Measurements from ENCODE around the gene CFAP161. TPM values are rescaled to one million over a fixed set of nuclear protein-coding genes. Genes with fewer than 3 reads are reported as not detected.
"Not testable (repeated sequence)": the region's sequence is repeated elsewhere in the genome, so short reads cannot be mapped to it uniquely, and the experiment has no call there.

Gene CFAP161
- total RNA-seq, 2 experiments from 2014 or later = not detected

DNA sequence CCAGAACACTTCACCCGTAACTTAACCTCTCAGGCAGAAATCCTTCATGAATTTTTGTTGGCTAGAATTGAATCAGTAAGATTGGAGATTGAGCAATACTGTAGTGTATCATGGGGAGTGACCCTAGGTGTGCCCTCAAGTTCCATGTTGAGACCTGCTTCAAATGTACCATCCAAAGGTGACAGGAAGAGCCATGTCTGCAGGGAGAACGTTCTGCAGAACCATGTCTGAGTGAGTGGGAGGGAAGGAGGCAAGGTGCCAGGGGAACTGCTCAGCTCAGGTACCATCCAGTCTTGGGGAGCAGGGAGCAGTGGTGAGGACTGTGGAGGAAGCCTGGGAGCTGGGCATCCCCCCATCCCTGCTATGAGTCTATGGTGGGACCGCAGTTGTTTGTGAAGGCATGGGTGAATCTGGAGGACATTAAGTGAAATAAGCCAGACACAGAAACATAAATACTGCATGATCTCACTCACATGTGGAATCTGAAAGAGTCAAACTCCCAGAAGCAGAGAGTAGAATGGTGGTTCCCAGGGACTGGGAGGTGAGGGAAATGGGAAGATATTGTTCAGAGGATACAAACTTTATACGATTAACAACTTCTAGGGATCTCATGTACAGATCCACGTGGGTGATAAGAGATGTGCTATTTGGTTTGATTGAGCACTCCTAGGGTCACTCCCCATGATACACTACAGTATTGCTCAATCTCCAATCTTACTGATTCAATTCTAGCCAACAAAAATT lies 23.3 kb downstream of the CFAP161 start:
- Mint-ChIP-seq H3K9me3 (no peaks in the 10 kb centered on the region), H3K4me3 (no peak overlapping the region), H3K36me3 (ENCODE audit: low read depth) (no peaks in the 10 kb centered on the region), H3K4me1 (ENCODE audit: low read depth) (peaks cover 19% of the 10 kb centered on the region), H3K27me3 (peaks cover 2% of the 10 kb centered on the region), H3K27ac (no peak overlapping the region)
- no peak for DNase-seq
- ATAC-seq = no peak
- TF ChIP-seq CTCF (IDR thresholded peaks at IDR 0.05) = no peak
- CTCF ChIA-PET = interaction anchor here (1.1 to 6.2 kb wide), 5 partner anchors 103 to 253 kb away, joined by 3 to 148 read pairs (median 7); no protein-coding TSS in a partner anchor
- POLR2A ChIA-PET = no interaction called here
- intact Hi-C loops (cut with micrococcal nuclease) = loop anchor here (5.0 kb wide), 1 partner anchor 110 kb away; no protein-coding TSS in a partner anchor

DNA sequence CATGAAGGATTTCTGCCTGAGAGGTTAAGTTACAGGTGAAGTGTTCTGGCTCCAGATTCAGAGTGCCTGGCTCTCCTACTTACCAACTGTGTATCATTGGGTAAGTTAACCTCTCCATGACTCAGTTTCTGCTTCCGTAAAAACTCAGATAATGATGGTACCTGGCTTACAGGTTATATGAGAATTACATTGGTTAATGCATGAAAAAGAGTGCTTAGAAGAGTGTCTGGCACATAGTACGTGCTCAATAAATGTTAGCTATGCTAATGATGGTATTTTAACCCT lies 23.8 kb downstream of the CFAP161 start:
- ATAC-seq (no peak), DNase-seq (no peak)
- H3K36me3 Mint-ChIP-seq (ENCODE audit: low read depth) = no peaks in the 10 kb centered on the region
- POLR2A ChIA-PET = no interaction called here
- TF ChIP-seq CTCF (IDR thresholded peaks at IDR 0.05) = no peak
- H3K27ac Mint-ChIP-seq = no peak overlapping the region
- CTCF ChIA-PET = interaction anchor here (1.1 kb wide), 1 partner anchor 108 kb away, joined by 3 read pairs; no protein-coding TSS in a partner anchor
- intact Hi-C loops (cut with micrococcal nuclease) = loop anchor here (5.0 kb wide), 1 partner anchor 109 kb away; no protein-coding TSS in a partner anchor
- no peaks in the 10 kb centered on the region for H3K9me3 Mint-ChIP-seq
- peaks cover 4% of the 10 kb centered on the region for H3K27me3 Mint-ChIP-seq
- peaks cover 21% of the 10 kb centered on the region for H3K4me1 Mint-ChIP-seq (ENCODE audit: low read depth)
- no peak overlapping the region for H3K4me3 Mint-ChIP-seq

DNA sequence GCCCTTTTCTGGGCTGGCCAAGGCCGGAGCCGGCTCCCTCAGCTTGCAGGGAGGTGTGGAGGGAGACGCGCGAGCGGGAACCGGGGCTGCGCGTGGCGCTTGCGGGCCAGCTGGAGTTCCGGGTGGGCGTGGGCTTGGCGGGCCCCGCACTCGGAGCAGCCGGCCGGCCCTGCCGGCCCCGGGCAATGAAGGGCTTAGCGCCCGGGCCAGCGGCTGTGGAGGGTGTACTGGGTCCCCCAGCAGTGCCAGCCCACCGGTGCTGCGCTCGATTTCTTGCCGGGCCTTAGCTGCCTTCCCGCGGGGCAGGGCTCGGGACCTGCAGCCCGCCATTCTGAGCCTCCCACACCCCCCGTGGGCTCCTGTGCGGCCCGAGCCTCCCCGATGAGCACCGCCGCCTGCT lies 24.5 kb downstream of the CFAP161 start:
- CTCF ChIA-PET = interaction anchor here (1.1 kb wide), 1 partner anchor 107 kb away, joined by 3 read pairs; no protein-coding TSS in a partner anchor
- POLR2A ChIA-PET; DNase-seq; H3K4me3 Mint-ChIP-seq; H3K27me3 Mint-ChIP-seq; ATAC-seq; H3K27ac Mint-ChIP-seq; H3K9me3 Mint-ChIP-seq; H3K36me3 Mint-ChIP-seq (ENCODE audit: low read depth): not testable (repeated sequence)
- intact Hi-C loops (cut with micrococcal nuclease) = loop anchor here (5.0 kb wide), 1 partner anchor 109 kb away; no protein-coding TSS in a partner anchor
- peaks cover 21% of the 10 kb centered on the region for H3K4me1 Mint-ChIP-seq (ENCODE audit: low read depth)

- H3K9me3 Mint-ChIP-seq = no peaks in the 10 kb centered on the region
- peaks cover 4% of the 10 kb centered on the region for H3K27me3 Mint-ChIP-seq
- H3K36me3 Mint-ChIP-seq (ENCODE audit: low read depth) = no peaks in the 10 kb centered on the region
- peaks cover 21% of the 10 kb centered on the region for H3K4me1 Mint-ChIP-seq (ENCODE audit: low read depth)
- ATAC-seq (no peak), DNase-seq (no peak)
- CTCF ChIA-PET = interaction anchor here (1.1 to 4.3 kb wide), 2 partner anchors 103 to 106 kb away, joined by 3 to 27 read pairs; no protein-coding TSS in a partner anchor
- H3K27ac Mint-ChIP-seq = no peak overlapping the region
- intact Hi-C loops (cut with micrococcal nuclease) = no loop called here
- POLR2A ChIA-PET = interaction anchor here (0.7 to 1.5 kb wide), 2 partner anchors 10 to 105 kb away, joined by 4 read pairs; no protein-coding TSS in a partner anchor
- no peak overlapping the region for H3K4me3 Mint-ChIP-seq
- TF ChIP-seq CTCF (IDR thresholded peaks at IDR 0.05) = no peak
These were observed 26.5 kb downstream of the CFAP161 start for GRCh38 chr15:81160312-81161159.

GRCh38 chr15:81161160-81161673 lies 27.1 kb downstream of the CFAP161 start:
- ATAC-seq (peak; percentile 47), DNase-seq (peak; percentile 31)
- intact Hi-C loops (cut with micrococcal nuclease) = no loop called here
- peaks cover 4% of the 10 kb centered on the region for H3K27me3 Mint-ChIP-seq
- H3K9me3 Mint-ChIP-seq = no peaks in the 10 kb centered on the region
- no peak for TF ChIP-seq CTCF (IDR thresholded peaks at IDR 0.05)
- POLR2A ChIA-PET = interaction anchor here (0.7 to 1.5 kb wide), 2 partner anchors 9 to 105 kb away, joined by 4 read pairs; no protein-coding TSS in a partner anchor
- no peak overlapping the region for H3K4me3 Mint-ChIP-seq
- peaks cover 19% of the 10 kb centered on the region for H3K4me1 Mint-ChIP-seq (ENCODE audit: low read depth)
- no peaks in the 10 kb centered on the region for H3K36me3 Mint-ChIP-seq (ENCODE audit: low read depth)
- CTCF ChIA-PET = interaction anchor here (4.3 kb wide), 1 partner anchor 105 kb away, joined by 27 read pairs; no protein-coding TSS in a partner anchor
- H3K27ac Mint-ChIP-seq = no peak overlapping the region

Measured in activated CD8-positive, alpha-beta T cell treated with anti-CD3 and anti-CD28 coated beads for 36 hours (primary cell).